ENCODE measurements around the gene SBF2. TPM values are rescaled to one million over a fixed set of nuclear protein-coding genes. Genes with fewer than 3 reads are reported as not detected.

SBF2 gene
- total and polyA plus RNA-seq, 8 donors, result 25.7 to 62.6 (median 57.0) TPM

DNA sequence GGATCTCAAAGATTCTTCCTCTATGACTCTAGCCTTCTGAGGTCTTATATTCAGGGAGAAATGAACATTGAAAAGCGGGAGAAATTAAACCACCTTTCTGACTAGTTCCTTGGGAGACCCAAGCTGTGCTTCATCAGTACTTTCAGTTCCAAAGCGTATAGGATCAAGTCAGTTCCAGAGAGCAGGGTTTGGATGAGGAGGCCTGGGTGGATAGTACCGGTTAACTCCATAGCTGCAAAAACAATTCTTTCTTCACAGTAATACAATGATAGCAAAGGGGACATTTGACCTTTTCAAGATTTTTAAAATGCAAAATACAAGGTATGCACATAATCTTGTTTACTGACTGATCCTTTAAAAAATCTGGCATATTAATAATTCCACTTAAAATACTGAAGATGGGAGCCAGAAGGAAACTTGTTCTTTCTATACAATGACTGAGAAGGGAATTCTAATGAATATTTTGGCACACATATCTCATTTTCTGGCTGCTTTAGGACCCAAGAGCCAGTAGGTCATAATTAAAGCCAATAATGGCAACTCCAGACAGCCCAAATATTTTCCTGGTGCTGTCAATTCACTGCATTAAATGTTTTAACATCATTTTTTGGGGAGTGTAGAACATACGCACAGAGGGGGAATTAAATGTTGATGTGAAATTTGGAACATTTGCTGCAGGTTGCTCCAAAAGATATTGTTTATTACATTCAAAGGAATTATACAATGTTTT, 26.9 kb upstream of the SBF2 start:
- Histone ChIP-seq H3K9me3 (no peaks in the 10 kb centered on the region), H3K36me3 (no peaks in the 10 kb centered on the region), H3K4me1 (peaks cover 2 to 20% of the 10 kb centered on the region in 2 donors), H3K4me3 (no peak overlapping the region), H3K27ac (no peak overlapping the region), H3K27me3 (no peaks in the 10 kb centered on the region)
- DNase-seq, result no peak
- intact Hi-C loops (cut with DNase I), result no loop called here
- no peak for TF ChIP-seq CTCF (IDR thresholded peaks at IDR 0.05)
- ATAC-seq, result no peak

- DNase-seq, result no peak
- H3K27ac ChIP-seq, result no peak overlapping the region
- intact Hi-C loops (cut with DNase I), result no loop called here
Observed at GRCh38 chr11:10319702-10320558, 25.9 kb upstream of the SBF2 start.

GRCh38 chr11:10318527-10318802, 24.4 kb upstream of the SBF2 start:
- TF ChIP-seq CTCF (IDR thresholded peaks at IDR 0.05), result no peak
- Histone ChIP-seq H3K27ac (no peak overlapping the region), H3K36me3 (no peaks in the 10 kb centered on the region)

More at GRCh38 chr11:10319702-10320558, 25.9 kb upstream of the SBF2 start:
- Histone ChIP-seq H3K36me3 (no peaks in the 10 kb centered on the region), H3K4me1 (peaks cover 0 to 17% of the 10 kb centered on the region in 2 donors), H3K27me3 (no peaks in the 10 kb centered on the region), H3K9me3 (no peaks in the 10 kb centered on the region), H3K4me3 (no peak overlapping the region)
- no peak for ATAC-seq
- TF ChIP-seq CTCF (IDR thresholded peaks at IDR 0.05), result no peak

GRCh38 chr11:10317776-10318526, 23.9 kb upstream of the SBF2 start:
- H3K27me3 ChIP-seq, result no peaks in the 10 kb centered on the region
- ATAC-seq (no peak), DNase-seq (no peak)
- H3K27ac ChIP-seq, result no peak overlapping the region
- no peaks in the 10 kb centered on the region for H3K9me3 ChIP-seq
- no peak for TF ChIP-seq CTCF (IDR thresholded peaks at IDR 0.05)
- no peaks in the 10 kb centered on the region for H3K36me3 ChIP-seq
- intact Hi-C loops (cut with DNase I), result no loop called here
- H3K4me3 ChIP-seq, result no peak overlapping the region
- peaks cover 0 to 7% of the 10 kb centered on the region in 2 donors for H3K4me1 ChIP-seq

More at GRCh38 chr11:10318527-10318802, 24.4 kb upstream of the SBF2 start:
- intact Hi-C loops (cut with DNase I), result no loop called here
- no peaks in the 10 kb centered on the region for H3K9me3 ChIP-seq
- H3K4me1 ChIP-seq, result peaks cover 0 to 12% of the 10 kb centered on the region in 2 donors
- no peak for DNase-seq
- no peak overlapping the region for H3K4me3 ChIP-seq
- no peaks in the 10 kb centered on the region for H3K27me3 ChIP-seq
- ATAC-seq, result no peak

Measured in left lung (tissue), 10 donors.